Mesodermal cell (in vitro differentiated cells): ENCODE data around the gene DIMT1.

Experiments used
- H3K27ac ChIP-seq: 2 replicates; pipeline ENCODE4 v1.7.0; 2013; ENCODE audit warnings: mild to moderate bottlenecking, low read depth, low read length, moderate library complexity; ENCODE audit not compliant: severe bottlenecking
- H3K36me3 ChIP-seq: 2 replicates; pipeline ENCODE4 v1.7.1; 2013; ENCODE audit warnings: mild to moderate bottlenecking, low read length, moderate library complexity; ENCODE audit not compliant: control insufficient read depth, insufficient read depth
- H3K4me1 ChIP-seq: one replicate; pipeline ENCODE4 v1.7.1; 2013; ENCODE audit warnings: mild to moderate bottlenecking, low read length; ENCODE audit not compliant: insufficient read depth, control insufficient read depth, poor library complexity, severe bottlenecking
- H3K4me3 ChIP-seq: 2 replicates; pipeline ENCODE4 v1.7.0; 2013; ENCODE audit warnings: low read length, control low read depth, mild to moderate bottlenecking; ENCODE audit not compliant: insufficient read depth, poor library complexity, severe bottlenecking; ENCODE audit errors: extremely low read depth
- H3K9me3 ChIP-seq: 2 replicates; pipeline ENCODE4 v1.7.1; 2013; ENCODE audit warnings: mild to moderate bottlenecking, low read length, moderate library complexity; ENCODE audit not compliant: control insufficient read depth
- WGBS, 2 experiments: methylation state at CpG; one replicate each; pipeline ENCODE4 v1.1.5; 2013; ENCODE audit warnings: missing lambda C conversion rate in 2 of 2; ENCODE audit not compliant: insufficient coverage in 2 of 2; 5-methylcytosine and 5-hydroxymethylcytosine counted together

DIMT1 gene

DNA sequence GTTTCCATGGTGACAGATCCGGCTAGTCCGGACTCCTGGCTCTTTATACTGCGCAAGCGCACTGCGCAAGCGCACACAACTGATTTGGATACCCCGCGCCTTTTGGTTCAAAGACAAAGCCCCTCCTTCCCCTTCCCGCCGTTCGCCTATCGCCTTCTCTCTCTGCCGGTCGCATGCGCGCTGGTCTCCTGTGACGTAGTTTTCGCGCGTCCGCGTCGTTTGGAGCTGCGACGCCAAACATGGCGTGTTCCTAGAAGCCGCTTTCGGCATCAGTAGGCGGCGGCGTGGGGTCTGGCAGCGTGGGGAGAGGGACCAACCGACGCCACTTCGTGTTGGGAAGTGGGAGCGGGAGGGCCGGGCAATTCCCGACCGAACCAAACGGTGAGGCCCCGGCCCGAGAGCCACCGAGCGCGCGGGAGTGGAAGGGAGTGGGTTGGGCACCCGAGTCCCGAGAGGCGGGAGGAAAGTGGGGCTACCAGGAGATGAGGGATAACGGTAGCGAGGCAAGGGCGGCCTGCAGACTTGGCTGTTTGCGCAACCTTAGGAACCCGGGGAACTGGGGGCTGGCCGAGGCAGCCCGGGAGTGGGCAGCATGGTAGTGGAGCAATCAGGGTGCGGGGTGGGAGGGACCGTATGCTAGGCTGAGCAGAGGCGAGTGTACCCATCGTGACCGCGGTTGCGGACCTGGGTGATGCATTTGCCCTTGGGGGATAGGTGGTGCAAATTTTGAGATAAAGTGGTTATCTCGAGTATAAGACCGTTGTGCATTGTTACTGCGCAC lies 9.0 kb upstream of the DIMT1 start, which contains the start of gene IPO11:
Gene IPO11, plus strand, starts transcription at position 215 of the 781 bp plus-strand sequence. CDS start 24,517 bp downstream, outside the sequence.
- Histone ChIP-seq H3K27ac (peak within 1 kb of the TSS; percentile 96), H3K36me3 (peaks cover 7% of the 10 kb centered on the region), H3K4me1 (peaks cover 4% of the 10 kb centered on the region), H3K4me3 (peak within 1 kb of the TSS; percentile 95), H3K9me3 (no peaks in the 10 kb centered on the region)
- 0% methylated on average over 52 to 54 of the region's 66 CpGs for WGBS, 2 experiments

GRCh38 chr5:62395210-62395950 lies 8.3 kb downstream of the DIMT1 start:
- H3K36me3 ChIP-seq, result peaks cover 75% of the 10 kb centered on the region
- H3K4me3 ChIP-seq, result no peak overlapping the region
- no peaks in the 10 kb centered on the region for H3K9me3 ChIP-seq
- 100% methylated on average over 1 to 4 of the region's 5 CpGs for WGBS, 2 experiments
- H3K27ac ChIP-seq, result no peak overlapping the region
- no peaks in the 10 kb centered on the region for H3K4me1 ChIP-seq

DNA sequence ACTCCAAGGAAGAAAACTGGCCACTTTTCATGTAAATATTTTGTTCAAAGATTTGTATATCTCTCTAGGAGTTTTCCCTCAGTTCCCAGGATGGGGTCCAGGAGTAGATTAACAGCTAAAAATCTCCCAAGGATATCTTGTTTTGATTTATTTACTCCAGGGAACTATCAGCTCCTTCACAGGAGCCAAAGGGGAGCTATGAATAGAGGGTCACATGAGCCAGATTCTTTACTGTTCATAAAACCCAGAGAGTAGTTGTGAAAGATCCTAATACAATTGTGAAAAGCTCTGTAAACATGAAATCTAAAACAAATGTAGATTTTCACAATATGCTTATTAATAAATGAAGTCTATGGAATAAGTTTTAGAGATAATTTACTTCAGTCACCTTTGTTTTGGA lies 16.9 kb downstream of the DIMT1 start:
- H3K9me3 ChIP-seq, result no peaks in the 10 kb centered on the region
- H3K4me1 ChIP-seq, result no peaks in the 10 kb centered on the region
- H3K36me3 ChIP-seq, result peaks cover 77% of the 10 kb centered on the region
- H3K27ac ChIP-seq, result no peak overlapping the region
- no peak overlapping the region for H3K4me3 ChIP-seq

DNA sequence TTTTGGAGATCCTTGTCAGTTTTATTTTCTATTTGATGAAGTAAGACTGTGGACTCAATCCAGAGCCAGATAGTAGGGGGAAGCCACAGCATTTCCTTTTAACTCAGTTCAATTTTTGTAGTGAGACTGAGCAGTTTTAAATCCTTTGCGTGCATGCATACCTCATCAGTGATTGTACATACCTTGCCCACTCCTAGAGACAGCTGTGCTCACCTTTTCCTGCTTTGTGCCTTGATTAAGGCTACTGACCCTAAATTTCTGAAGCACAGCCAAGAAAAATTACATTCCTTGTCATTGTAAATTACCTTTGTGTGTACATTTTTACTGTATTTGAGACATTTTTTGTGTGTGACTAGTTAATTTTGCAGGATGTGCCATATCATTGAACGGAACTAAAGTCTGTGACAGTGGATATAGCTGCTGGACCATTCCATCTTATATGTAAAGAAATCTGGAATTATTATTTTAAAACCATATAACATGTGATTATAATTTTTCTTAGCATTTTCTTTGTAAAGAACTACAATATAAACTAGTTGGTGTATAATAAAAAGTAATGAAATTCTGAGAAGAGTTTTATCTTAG lies 17.8 kb downstream of the DIMT1 start:
- WGBS, 2 experiments, result 88% methylated on average over 1 of the region's 2 CpGs; no CpG with 5 or more reads in 1 of the 2 experiments
- H3K4me1 ChIP-seq, result no peaks in the 10 kb centered on the region
- H3K4me3 ChIP-seq, result no peak overlapping the region
- peaks cover 82% of the 10 kb centered on the region for H3K36me3 ChIP-seq
- H3K9me3 ChIP-seq, result no peaks in the 10 kb centered on the region
- H3K27ac ChIP-seq, result no peak overlapping the region

DNA sequence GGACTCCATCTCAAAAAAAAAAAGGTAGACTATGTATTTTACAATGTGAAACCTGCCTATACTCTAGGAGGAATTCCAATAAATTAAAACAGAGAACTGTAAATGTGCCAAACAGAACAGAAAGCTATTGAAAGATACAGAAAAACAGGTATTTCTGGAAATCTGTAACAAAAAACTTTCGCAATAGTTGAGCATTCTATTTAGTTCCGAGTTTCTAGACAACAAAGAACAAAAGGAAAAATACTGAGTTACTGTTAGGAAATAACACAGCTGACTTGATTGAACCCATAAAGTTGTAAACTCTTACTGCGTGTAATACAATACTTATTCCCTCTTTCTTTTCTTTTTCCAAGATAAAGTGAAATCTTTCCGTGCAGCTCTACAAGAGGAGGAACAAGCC lies 18.6 kb downstream of the DIMT1 start:
- 100% methylated on average over 3 of the region's 4 CpGs for WGBS, 2 experiments
- Histone ChIP-seq H3K4me1 (no peaks in the 10 kb centered on the region), H3K9me3 (no peaks in the 10 kb centered on the region), H3K4me3 (no peak overlapping the region), H3K36me3 (peaks cover 84% of the 10 kb centered on the region), H3K27ac (peak overlapping the region; percentile 17)

DNA sequence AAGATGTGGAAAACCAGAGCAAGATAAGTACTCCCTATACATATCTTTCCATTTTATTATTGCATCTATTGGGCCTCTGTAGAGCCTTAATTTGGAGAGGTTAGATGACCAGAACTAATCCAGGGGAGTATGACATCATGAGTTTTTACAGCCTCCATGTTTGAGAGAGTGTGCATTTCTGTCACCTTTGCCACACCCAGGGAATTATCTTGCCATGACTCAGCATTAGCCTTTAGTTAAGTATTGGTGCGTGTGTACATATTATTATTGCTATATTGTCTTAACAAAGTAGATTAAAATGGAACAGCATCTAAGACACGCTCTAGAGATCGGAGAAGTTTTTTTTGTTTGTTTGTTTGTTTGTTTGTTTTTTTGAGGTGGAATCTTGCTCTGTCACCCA lies 27.6 kb downstream of the DIMT1 start:
- no peak overlapping the region for H3K4me3 ChIP-seq
- H3K27ac ChIP-seq, result no peak overlapping the region
- no CpG with 5 or more reads among the region's 3 CpGs for WGBS, 2 experiments
- no peaks in the 10 kb centered on the region for H3K9me3 ChIP-seq
- peaks cover 72% of the 10 kb centered on the region for H3K36me3 ChIP-seq
- H3K4me1 ChIP-seq, result no peaks in the 10 kb centered on the region

GRCh38 chr5:62375627-62376026 lies 28.1 kb downstream of the DIMT1 start:
- H3K4me3 ChIP-seq, result no peak overlapping the region
- H3K9me3 ChIP-seq, result no peaks in the 10 kb centered on the region
- no peaks in the 10 kb centered on the region for H3K4me1 ChIP-seq
- no peak overlapping the region for H3K27ac ChIP-seq
- peaks cover 67% of the 10 kb centered on the region for H3K36me3 ChIP-seq

DNA sequence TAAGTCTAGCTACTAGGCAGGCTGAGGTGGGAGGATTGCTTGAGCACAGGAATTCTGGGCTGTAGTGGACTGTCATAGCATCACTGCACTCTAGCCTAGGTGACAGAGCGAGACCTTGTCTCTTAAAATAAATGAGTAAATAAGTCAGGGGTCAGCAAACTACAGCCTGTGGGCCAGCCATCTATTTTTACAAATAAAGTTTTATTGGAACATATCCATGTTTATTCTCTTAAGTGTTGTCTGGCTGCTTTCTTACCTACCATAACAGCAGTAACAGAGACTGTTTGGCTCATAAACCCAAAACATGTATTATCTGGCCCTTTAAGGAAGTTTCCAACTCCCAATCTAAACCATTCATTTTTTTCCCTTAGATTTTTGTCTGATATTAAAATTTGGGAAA lies 29.6 kb downstream of the DIMT1 start:
- Histone ChIP-seq H3K4me1 (no peaks in the 10 kb centered on the region), H3K4me3 (no peak overlapping the region), H3K9me3 (no peaks in the 10 kb centered on the region), H3K27ac (no peak overlapping the region), H3K36me3 (peaks cover 54% of the 10 kb centered on the region)
- WGBS, 2 experiments, result no CpG with 5 or more reads among the region's 1 CpG

DNA sequence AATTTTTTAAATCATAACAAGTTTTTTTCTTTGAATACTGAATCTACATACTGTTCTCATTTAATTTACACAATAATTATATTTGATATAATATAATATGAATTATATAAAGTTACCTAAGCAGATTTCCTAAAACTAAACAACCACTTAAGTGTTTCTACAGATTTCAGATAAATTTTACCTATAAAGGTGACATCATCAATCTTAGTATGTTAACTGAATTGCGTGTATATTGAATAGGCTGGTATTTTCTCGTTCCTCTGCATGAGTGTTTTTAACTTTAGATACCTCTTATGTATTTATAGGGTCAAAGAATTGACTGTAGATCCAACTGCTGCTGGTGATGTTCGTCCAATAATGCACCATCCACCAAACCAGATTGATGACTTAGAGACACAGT lies 30.3 kb downstream of the DIMT1 start:
- WGBS, 2 experiments, result no CpG with 5 or more reads among the region's 3 CpGs
- peaks cover 51% of the 10 kb centered on the region for H3K36me3 ChIP-seq

GRCh38 chr5:62372600-62372999 lies 31.1 kb downstream of the DIMT1 start:
- Histone ChIP-seq H3K36me3 (peaks cover 47% of the 10 kb centered on the region), H3K9me3 (no peaks in the 10 kb centered on the region), H3K4me3 (no peak overlapping the region), H3K27ac (no peak overlapping the region), H3K4me1 (no peaks in the 10 kb centered on the region)
- 100% methylated on average over 2 of the region's 3 CpGs for WGBS, 2 experiments

More for the DNA sequence above, 30.3 kb downstream of the DIMT1 start:
- Histone ChIP-seq H3K9me3 (no peaks in the 10 kb centered on the region), H3K4me3 (no peak overlapping the region), H3K4me1 (no peaks in the 10 kb centered on the region), H3K27ac (no peak overlapping the region)

DNA sequence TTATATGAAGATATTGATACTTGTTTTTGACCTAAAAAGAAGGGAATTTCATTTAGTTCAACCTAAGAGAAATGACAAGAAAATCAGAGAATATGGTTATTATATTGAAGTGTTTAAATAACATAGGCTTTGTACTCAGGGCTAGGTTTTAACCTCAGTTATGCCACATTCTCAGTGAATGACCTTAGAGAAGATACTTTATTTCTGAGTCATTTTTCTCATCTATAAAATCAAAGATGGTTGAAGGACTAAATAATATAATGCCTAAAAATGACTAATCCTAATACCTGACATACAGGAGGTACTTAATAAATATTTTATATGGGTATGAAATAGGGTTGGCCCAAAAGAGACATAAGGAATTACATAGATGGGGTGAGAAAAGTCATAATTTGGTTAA lies 32.3 kb downstream of the DIMT1 start:
- no peaks in the 10 kb centered on the region for H3K4me1 ChIP-seq
- no peak overlapping the region for H3K27ac ChIP-seq
- H3K4me3 ChIP-seq, result no peak overlapping the region
- H3K36me3 ChIP-seq, result peaks cover 46% of the 10 kb centered on the region
- no peaks in the 10 kb centered on the region for H3K9me3 ChIP-seq
